HCT116 (cell line): Measurements from ENCODE around the gene DCUN1D1. TPM values are rescaled to one million over a fixed set of nuclear protein-coding genes. Genes with fewer than 3 reads are reported as not detected.

ENCODE experiments used
- ATAC-seq: fragments of 200-7000 bp; cut with Tn5 transposase; 2 replicates; pipeline ENCODE4 v1.9.1; 2020; ENCODE audit warnings: mild to moderate bottlenecking, moderate library complexity
- BruUV-seq: library from RNA; stranded (reverse); fragments of 400-500 nt; replicated peaks from 2 replicates; lab custom pipeline; 2021; lab: Mats Ljungman, UMichigan
- CTCF ChIA-PET: fragments of 300-600 bp; sonication (Branson Sonifier 250); formaldehyde crosslinking; loops from one replicate; lab custom pipeline; 2021; ENCODE audit warnings: antibody characterized with exemption; lab: Charles Lee
- POLR2A ChIA-PET: fragments of 300-600, 350-600 bp; sonication (Branson Sonifier 250); formaldehyde crosslinking; loops from one replicate; lab custom pipeline; 2021; ENCODE audit warnings: antibody characterized with exemption; lab: Charles Lee
- RAD21 ChIA-PET, 2 experiments: fragments of 300-600 bp; sonication (Branson Sonifier 250); formaldehyde crosslinking; loops; one replicate each; lab custom pipeline; 2023; ENCODE audit warnings: low total read pairs in 2 of 2; ENCODE audit not compliant: uncharacterized antibody in 2 of 2, unreplicated experiment in 2 of 2, low non-redundant PET in 1 of 2; lab: Charles Lee
- DNase-seq: peaks from one replicate; pipeline ENCODE4 v3.0.0-alpha.2; 2010; ENCODE audit warnings: low read depth, low spot score
- H2AFZ ChIP-seq: fragments of 200-600 bp; shearing (Covaris generic), sonication (generic); 2 replicates; pipeline ENCODE4 v1.6.1; 2017; ENCODE audit warnings: low read depth, mixed run types, mixed read lengths, antibody characterized with exemption, low read length; ENCODE audit not compliant: poor library complexity, severe bottlenecking
- H3K27ac ChIP-seq: 2 replicates; pipeline ENCODE4 v1.5.1; 2012; ENCODE audit warnings: low read depth, low read length
- H3K27me3 ChIP-seq: fragments of 200-600 bp; sonication (generic); 2 replicates; pipeline ENCODE4 v1.6.1; 2016; ENCODE audit warnings: mixed run types, low read length, mixed read lengths; ENCODE audit not compliant: insufficient read depth
- H3K36me3 ChIP-seq, 2 experiments: fragments of 200-500 bp in 1 of 2; fragments of 200-600 bp in 1 of 2; sonication (Bioruptor generic) in 1 of 2; sonication (generic) in 1 of 2; 2 replicates each; pipeline versions ENCODE4 v1.5.1 to v1.6.1; 2014 to 2016; ENCODE audit warnings: low read length in 2 of 2, inconsistent platforms in 1 of 2, mixed read lengths in 1 of 2, mixed run types in 1 of 2; ENCODE audit not compliant: insufficient read depth in 2 of 2, control insufficient read depth in 1 of 2
- H3K4me1 ChIP-seq, 2 experiments: fragments of 200-600 bp in 1 of 2; sonication (generic) in 1 of 2; 2 replicates each; pipeline versions ENCODE4 v1.5.1 to v1.6.1; 2012 to 2017; ENCODE audit warnings: low read length in 2 of 2, inconsistent platforms in 1 of 2, mild to moderate bottlenecking in 1 of 2, mixed read lengths in 1 of 2, mixed run types in 1 of 2, moderate library complexity in 1 of 2; ENCODE audit not compliant: insufficient read depth in 2 of 2, control insufficient read depth in 1 of 2
- H3K4me2 ChIP-seq: fragments of 200-600 bp; sonication (generic); 2 replicates; pipeline ENCODE4 v1.6.1; 2017; ENCODE audit warnings: mixed run types, low read length, mixed read lengths
- H3K4me3 ChIP-seq, 2 experiments: fragments of 200-600 bp in 1 of 2; sonication (generic) in 1 of 2; replicated peaks in 1 of 2; 2 replicates each; pipeline ENCODE4 v1.5.1; 2011 to 2016; ENCODE audit warnings: low read length in 2 of 2, control low read depth in 1 of 2, low read depth in 1 of 2, mild to moderate bottlenecking in 1 of 2, mixed read lengths in 1 of 2, mixed run types in 1 of 2
- H3K79me2 ChIP-seq: fragments of 200-600 bp; sonication (generic); 2 replicates; pipeline ENCODE4 v1.6.1; 2017; ENCODE audit warnings: mild to moderate bottlenecking, mixed run types, low read length, moderate library complexity, mixed read lengths; ENCODE audit not compliant: insufficient read depth
- H3K9ac ChIP-seq: fragments of 200-600 bp; sonication (generic); 2 replicates; pipeline ENCODE4 v1.6.1; 2016; ENCODE audit warnings: low read length, mixed read lengths
- H3K9me2 ChIP-seq: fragments of 200-600 bp; sonication (generic), shearing (Covaris generic); 2 replicates; pipeline ENCODE4 v1.6.1; 2017; ENCODE audit warnings: mixed run types, mild to moderate bottlenecking, moderate library complexity; ENCODE audit not compliant: insufficient read depth
- H3K9me3 ChIP-seq, 2 experiments: fragments of 200-500 bp in 1 of 2; fragments of 200-600 bp in 1 of 2; sonication (Bioruptor generic) in 1 of 2; sonication (generic) in 1 of 2; 2 replicates each; pipeline ENCODE4 v1.6.1; 2014 to 2017; ENCODE audit warnings: low read length in 2 of 2, mixed read lengths in 2 of 2, inconsistent platforms in 1 of 2, low read depth in 1 of 2, mild to moderate bottlenecking in 1 of 2, mixed run types in 1 of 2, moderate library complexity in 1 of 2; ENCODE audit not compliant: control insufficient read depth in 1 of 2, insufficient read depth in 1 of 2
- H4K20me1 ChIP-seq: fragments of 200-600 bp; sonication (generic), shearing (Covaris generic); 2 replicates; pipeline ENCODE4 v1.6.1; 2017; ENCODE audit warnings: mixed run types, mild to moderate bottlenecking, moderate library complexity; ENCODE audit not compliant: insufficient read depth
- CBX3 ChIP-seq: IDR thresholded peaks from 2 replicates; pipeline ENCODE4 v1.6.1; 2012; ENCODE audit warnings: low read depth
- CEBPB ChIP-seq: IDR thresholded peaks from 2 replicates; pipeline ENCODE4 v1.6.1; 2012; ENCODE audit warnings: low read depth
- EGR1 ChIP-seq: IDR thresholded peaks from 2 replicates; pipeline ENCODE4 v1.6.1; 2012; ENCODE audit warnings: low read depth
- JUND ChIP-seq: IDR thresholded peaks from 2 replicates; pipeline ENCODE4 v1.6.1; 2012
- POLR2A ChIP-seq: IDR thresholded peaks from 2 replicates; pipeline ENCODE4 v1.7.0; 2011; ENCODE audit warnings: borderline replicate concordance; ENCODE audit not compliant: insufficient read depth, insufficient read length; ENCODE audit errors: extremely low read depth
- POLR2AphosphoS5 ChIP-seq: IDR thresholded peaks from 2 replicates; pipeline ENCODE4 v1.6.1; 2011; ENCODE audit warnings: mild to moderate bottlenecking, low read depth, low read length, moderate library complexity
- RAD21 ChIP-seq: IDR thresholded peaks from 2 replicates; pipeline ENCODE4 v1.6.1; 2012; ENCODE audit warnings: low read depth, mild to moderate bottlenecking
- SRF ChIP-seq: IDR thresholded peaks from 2 replicates; pipeline ENCODE4 v1.6.1; 2012; ENCODE audit warnings: low read depth
- TCF7L2 ChIP-seq: IDR thresholded peaks from 2 replicates; pipeline ENCODE4 v1.7.0; 2011; ENCODE audit warnings: borderline replicate concordance, inconsistent platforms; ENCODE audit not compliant: insufficient read depth, insufficient read length; ENCODE audit errors: extremely low read depth
- YY1 ChIP-seq: IDR thresholded peaks from 2 replicates; pipeline ENCODE4 v1.6.1; 2011; ENCODE audit warnings: low read length, low read depth, moderate library complexity, mild to moderate bottlenecking; ENCODE audit not compliant: insufficient replicate concordance; ENCODE audit errors: extremely low read depth
- ZBTB33 ChIP-seq: IDR thresholded peaks from 2 replicates; pipeline ENCODE4 v1.6.1; 2011; ENCODE audit warnings: mild to moderate bottlenecking, low read length, moderate library complexity; ENCODE audit not compliant: insufficient replicate concordance; ENCODE audit errors: extremely low read depth
- ZFX ChIP-seq: fragments of 450-650 bp; IDR thresholded peaks from 2 replicates; pipeline ENCODE4 v1.6.1; 2017
- intact Hi-C: fragments of 100-400 bp; cut with micrococcal nuclease; formaldehyde crosslinking; loops from 2 replicates; pipeline ENCODE4 v1.10.0; 2022
- total RNA-seq: library from RNA; stranded (reverse); gene quantifications from one replicate; pipeline ENCODE4 v1.2.1, GENCODE V29; 2021; ENCODE audit not compliant: unreplicated experiment
- TF ChIP-seq, protein P1 (sequence below): IDR thresholded peaks from 2 replicates; pipeline ENCODE4 v1.6.1; 2012
- TF ChIP-seq, protein P2 (sequence below): IDR thresholded peaks from 2 replicates; pipeline ENCODE4 v1.6.1; 2012; ENCODE audit warnings: low read depth

Gene DCUN1D1
- total RNA-seq, 1 experiment from 2014 or later: 46.9 TPM

DNA sequence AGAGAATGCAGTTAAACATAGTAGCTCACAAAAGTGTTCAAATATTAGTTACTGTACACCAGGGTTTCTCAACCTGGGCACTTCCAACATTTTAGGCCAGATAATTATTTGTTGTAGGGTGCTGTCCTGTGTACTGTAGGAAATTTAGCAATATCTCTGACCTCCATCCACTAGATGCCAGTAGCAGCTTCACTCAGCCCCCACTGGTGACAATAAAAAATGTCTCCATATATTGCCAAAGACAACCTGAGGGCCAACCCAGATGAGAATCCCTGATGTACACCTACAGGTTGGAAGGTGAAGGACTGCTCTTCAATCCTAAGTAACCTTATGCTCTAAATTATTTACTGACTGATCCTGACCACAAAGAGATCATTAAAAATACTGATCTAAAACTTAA, 32.5 kb downstream of the DCUN1D1 start (continued):
- no peak for TF ChIP-seq JUND
- TF ChIP-seq, protein P1, sequence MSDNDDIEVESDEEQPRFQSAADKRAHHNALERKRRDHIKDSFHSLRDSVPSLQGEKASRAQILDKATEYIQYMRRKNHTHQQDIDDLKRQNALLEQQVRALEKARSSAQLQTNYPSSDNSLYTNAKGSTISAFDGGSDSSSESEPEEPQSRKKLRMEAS: no peak

DNA sequence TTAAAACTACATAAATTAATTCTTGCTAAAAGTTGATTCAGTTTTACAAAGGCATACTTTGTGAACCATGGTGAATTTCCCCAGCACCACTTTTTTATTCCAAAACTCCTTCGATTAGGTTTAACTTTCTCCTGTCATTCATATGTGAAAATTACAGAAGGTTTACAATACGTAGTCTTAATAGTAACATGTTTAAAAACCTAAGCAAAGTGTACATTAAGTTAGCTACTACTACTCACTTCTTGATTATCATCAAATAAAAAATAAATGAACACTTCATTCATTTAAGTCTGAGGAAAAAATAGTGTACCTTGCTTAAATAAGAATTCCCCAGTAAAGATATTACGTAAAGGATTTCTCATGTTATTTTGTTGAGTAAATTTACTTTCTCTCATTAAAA, 38.6 kb downstream of the DCUN1D1 start:
- ATAC-seq (no peak), DNase-seq (no peak)
- ChIA-PET POLR2A (no interaction called here), CTCF (no interaction called here), RAD21 (no interaction called here)
- H2AFZ ChIP-seq: no peak overlapping the region
- no peak overlapping the region for H3K4me2 ChIP-seq
- TF ChIP-seq POLR2AphosphoS5 (no peak), TCF7L2 (no peak), YY1 (no peak), SRF (no peak), RAD21 (no peak), EGR1 (no peak)
- no peaks in the 10 kb centered on the region for H3K27me3 ChIP-seq
- no peak overlapping the region for H3K9ac ChIP-seq
- H3K4me1 ChIP-seq: no peaks in the 10 kb centered on the region
- H3K9me3 ChIP-seq: no peaks in the 10 kb centered on the region
- intact Hi-C loops: no loop called here
- H3K4me3 ChIP-seq: no peak overlapping the region
- H3K36me3 ChIP-seq: peaks cover 6 to 12% of the 10 kb centered on the region in 2 experiments; a peak in 3 of 4 replicates
- no peaks in the 10 kb centered on the region for H4K20me1 ChIP-seq
- no peak overlapping the region for H3K27ac ChIP-seq
- no TSS peak for BruUV-seq
- no peaks in the 10 kb centered on the region for H3K79me2 ChIP-seq
- no peaks in the 10 kb centered on the region for H3K9me2 ChIP-seq

- Histone ChIP-seq H4K20me1 (no peaks in the 10 kb centered on the region), H3K4me3 (no peak overlapping the region), H3K9ac (no peak overlapping the region), H3K4me1 (no peaks in the 10 kb centered on the region), H3K27ac (no peak overlapping the region), H3K9me3 (no peaks in the 10 kb centered on the region), H3K36me3 (peaks cover 4 to 7% of the 10 kb centered on the region in 2 experiments; a peak in 2 of 4 replicates), H3K9me2 (no peaks in the 10 kb centered on the region), H3K79me2 (no peaks in the 10 kb centered on the region), H2AFZ (no peak overlapping the region), H3K27me3 (no peaks in the 10 kb centered on the region), H3K4me2 (no peak overlapping the region)
- intact Hi-C loops: no loop called here
- ChIA-PET POLR2A (no interaction called here), RAD21 (no interaction called here), CTCF (no interaction called here)
- BruUV-seq: no TSS peak
- ATAC-seq (no peak), DNase-seq (no peak)
- TF ChIP-seq, protein P2, sequence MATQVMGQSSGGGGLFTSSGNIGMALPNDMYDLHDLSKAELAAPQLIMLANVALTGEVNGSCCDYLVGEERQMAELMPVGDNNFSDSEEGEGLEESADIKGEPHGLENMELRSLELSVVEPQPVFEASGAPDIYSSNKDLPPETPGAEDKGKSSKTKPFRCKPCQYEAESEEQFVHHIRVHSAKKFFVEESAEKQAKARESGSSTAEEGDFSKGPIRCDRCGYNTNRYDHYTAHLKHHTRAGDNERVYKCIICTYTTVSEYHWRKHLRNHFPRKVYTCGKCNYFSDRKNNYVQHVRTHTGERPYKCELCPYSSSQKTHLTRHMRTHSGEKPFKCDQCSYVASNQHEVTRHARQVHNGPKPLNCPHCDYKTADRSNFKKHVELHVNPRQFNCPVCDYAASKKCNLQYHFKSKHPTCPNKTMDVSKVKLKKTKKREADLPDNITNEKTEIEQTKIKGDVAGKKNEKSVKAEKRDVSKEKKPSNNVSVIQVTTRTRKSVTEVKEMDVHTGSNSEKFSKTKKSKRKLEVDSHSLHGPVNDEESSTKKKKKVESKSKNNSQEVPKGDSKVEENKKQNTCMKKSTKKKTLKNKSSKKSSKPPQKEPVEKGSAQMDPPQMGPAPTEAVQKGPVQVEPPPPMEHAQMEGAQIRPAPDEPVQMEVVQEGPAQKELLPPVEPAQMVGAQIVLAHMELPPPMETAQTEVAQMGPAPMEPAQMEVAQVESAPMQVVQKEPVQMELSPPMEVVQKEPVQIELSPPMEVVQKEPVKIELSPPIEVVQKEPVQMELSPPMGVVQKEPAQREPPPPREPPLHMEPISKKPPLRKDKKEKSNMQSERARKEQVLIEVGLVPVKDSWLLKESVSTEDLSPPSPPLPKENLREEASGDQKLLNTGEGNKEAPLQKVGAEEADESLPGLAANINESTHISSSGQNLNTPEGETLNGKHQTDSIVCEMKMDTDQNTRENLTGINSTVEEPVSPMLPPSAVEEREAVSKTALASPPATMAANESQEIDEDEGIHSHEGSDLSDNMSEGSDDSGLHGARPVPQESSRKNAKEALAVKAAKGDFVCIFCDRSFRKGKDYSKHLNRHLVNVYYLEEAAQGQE: no peak
- TF ChIP-seq CBX3 (no peak), CEBPB (no peak), ZFX (no peak), EGR1 (no peak), SRF (no peak), POLR2A (no peak), ZBTB33 (no peak)
Measured at GRCh38 chr3:182940266-182940808, 40.0 kb downstream of the DCUN1D1 start.
